Activated CD8-positive, alpha-beta memory T cell treated with anti-CD3 and anti-CD28 coated beads for 4 hours (primary cell): Measurements from ENCODE around the gene SERPINB6.
A peak's percentile ranks its signal among the peaks of the same experiment; 100 is the strongest.
"Not testable (repeated sequence)": the region's sequence is repeated elsewhere in the genome, so short reads cannot be mapped to it uniquely, and the experiment has no call there.

Source experiments
- DNase-seq, 2 donors: peaks; one replicate each; pipeline ENCODE4 v3.0.0-alpha.2; 2020; ENCODE audit warnings: low read depth in 2 of 2

Gene SERPINB6

GRCh38 chr6:2958776-2959175 is 12.6 kb downstream of the SERPINB6 start:
- DNase-seq, result no peak

- DNase-seq, result no peak
Observed at GRCh38 chr6:2958331-2958711, 13.0 kb downstream of the SERPINB6 start.

- no peak for DNase-seq
Observed at GRCh38 chr6:2957696-2958330, 13.6 kb downstream of the SERPINB6 start.

DNA sequence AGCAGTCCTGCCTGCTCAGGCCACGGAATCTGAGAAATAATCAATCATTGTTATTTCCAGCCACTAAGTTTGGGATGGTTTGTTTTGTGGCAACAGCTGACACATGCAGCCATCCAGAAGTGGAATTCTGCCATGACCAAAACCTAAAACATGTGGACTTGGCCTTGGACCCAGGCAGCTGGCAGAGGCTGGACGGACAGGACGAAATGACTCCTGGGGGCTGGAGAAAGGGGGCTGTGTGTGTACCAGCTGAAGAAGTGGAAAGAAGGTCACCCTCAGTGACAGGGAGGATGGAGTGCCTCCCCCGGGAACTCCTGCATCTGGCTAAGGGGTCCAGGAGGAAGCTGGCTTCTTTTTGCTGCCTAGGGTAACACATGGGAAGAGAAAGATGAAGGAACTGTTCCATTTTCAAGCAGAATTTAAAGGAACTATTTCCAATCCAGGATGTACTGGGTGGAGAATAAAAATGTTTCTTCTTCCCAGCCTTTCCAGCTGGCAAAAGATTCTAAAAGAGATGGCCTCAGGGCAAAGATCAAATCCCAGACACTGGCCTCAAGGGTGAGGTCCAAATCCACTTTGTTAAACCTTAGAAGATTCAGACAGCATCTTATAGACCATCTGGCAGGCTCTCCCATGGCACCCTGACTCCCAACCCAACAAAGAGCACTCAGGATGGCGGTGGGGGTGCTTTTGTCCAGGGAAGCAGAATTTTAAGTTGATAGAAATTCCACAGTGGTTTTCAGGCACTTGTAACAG is 14.3 kb downstream of the SERPINB6 start:
- no peak for DNase-seq

- DNase-seq, result no peak
Observed at GRCh38 chr6:2953098-2953497, 18.3 kb downstream of the SERPINB6 start.

DNA sequence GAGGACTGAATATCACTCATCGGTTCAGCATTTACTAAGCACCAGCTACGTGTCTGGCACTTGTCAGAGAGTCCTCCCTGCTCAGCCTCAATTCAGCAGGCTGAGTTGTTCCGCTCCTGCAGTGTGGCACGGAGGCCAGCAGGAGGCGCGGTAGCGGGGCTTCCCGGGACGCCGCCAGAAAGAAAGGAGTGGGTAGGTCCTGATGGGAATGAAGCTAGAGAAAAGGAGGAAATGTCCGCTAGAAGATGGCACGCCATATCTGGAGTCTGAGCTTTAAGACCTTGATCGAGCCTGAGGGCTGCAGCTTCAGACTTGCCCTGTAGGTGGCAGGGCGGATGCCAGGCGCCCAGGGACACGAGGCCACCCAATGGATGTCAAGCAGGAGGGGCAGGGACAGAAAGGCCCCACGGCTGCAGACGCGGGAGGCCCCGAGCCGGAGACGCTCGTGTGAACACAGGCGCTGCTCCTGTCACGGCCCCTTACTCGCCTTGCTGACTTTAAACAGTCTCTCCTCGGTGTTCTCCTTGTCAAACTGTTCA is 18.7 kb downstream of the SERPINB6 start:
- no peak for DNase-seq

- no peak for DNase-seq
Observed at GRCh38 chr6:2951728-2952127, 19.6 kb downstream of the SERPINB6 start.

DNA sequence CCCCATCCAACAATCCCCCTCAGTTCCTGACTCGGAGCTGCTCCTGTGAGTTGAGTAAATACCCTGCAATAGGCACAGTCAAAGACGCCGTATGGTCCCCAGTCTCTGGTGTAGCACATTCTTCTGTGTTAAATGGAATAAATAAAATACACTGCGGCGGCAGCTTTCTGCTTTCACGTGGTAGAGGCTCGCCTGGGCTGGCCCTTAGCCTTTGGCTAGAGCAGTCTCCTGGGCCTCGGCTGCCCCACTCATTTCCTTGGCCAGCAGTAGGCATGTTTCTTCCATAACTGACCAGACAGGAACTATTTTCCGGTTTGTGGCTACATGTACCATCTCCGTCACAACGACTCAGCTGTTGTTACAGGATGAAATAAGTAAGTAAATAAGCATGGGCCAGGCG is 20.7 kb downstream of the SERPINB6 start:
- DNase-seq, result no peak

DNA sequence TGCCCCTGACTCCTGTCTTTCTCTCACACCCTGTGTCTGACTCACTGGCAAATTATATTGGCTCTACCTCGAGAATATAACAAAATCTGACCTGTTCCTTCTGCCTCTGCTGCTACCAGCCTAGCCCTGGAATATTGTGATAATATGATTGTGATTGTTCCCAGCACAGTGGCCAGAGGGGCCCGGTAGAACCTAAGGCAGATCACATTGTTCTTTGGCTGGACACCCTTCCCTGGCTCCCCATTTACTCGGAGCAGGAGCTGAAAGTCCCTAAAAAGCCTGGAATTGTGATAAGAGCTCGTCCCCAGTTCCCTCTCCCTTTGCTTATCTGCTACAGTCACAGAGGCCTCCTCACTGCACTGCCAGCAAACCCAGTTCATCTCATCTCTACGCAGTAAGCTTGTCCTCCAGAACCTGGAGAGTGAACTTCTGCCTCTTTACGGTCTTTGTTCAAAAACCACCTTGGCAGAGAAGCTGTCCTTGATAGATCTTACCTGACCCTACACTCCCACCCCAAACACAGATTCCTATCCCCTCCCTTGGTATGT is 21.8 kb downstream of the SERPINB6 start:
- DNase-seq, result no peak

DNA sequence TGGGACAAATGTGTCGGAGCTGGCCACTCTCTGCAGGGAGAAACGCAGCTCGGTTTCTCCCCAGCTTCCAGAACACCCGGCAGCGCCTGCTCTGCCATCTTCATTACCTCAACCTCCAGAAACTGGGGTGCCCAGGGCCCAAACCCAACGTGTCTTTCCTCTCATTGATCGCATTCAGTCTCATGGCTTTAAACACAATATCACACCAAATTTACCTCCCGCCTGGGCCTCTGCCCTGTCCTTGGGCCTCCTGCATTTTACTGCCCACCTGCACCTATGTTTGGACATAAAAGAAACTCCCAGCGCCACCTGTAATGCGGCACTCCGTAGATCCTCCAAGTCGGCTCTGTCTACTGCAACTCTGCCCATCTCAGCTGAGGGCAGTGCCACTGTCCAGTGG is 22.2 kb downstream of the SERPINB6 start:
- DNase-seq, result no peak

GRCh38 chr6:2948228-2949025 is 22.9 kb downstream of the SERPINB6 start:
- no peak for DNase-seq

GRCh38 chr6:2947445-2947844 is 23.9 kb downstream of the SERPINB6 start:
- DNase-seq, result no peak

DNA sequence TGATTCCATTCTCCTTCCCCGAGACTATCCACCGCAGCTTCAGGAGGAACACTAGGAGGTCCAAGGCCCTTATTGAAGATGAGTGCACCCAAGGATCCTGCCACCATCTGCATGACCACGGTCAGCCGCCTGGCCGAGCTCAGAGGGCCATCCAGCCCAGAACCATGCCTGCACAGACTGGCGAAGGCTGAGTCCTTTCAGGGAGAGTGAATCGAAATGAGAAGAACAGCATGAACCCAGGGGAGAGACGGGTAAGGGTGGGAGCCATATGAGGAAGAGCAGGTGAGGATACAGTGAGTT is 26.3 kb downstream of the SERPINB6 start:
- no peak for DNase-seq

DNA sequence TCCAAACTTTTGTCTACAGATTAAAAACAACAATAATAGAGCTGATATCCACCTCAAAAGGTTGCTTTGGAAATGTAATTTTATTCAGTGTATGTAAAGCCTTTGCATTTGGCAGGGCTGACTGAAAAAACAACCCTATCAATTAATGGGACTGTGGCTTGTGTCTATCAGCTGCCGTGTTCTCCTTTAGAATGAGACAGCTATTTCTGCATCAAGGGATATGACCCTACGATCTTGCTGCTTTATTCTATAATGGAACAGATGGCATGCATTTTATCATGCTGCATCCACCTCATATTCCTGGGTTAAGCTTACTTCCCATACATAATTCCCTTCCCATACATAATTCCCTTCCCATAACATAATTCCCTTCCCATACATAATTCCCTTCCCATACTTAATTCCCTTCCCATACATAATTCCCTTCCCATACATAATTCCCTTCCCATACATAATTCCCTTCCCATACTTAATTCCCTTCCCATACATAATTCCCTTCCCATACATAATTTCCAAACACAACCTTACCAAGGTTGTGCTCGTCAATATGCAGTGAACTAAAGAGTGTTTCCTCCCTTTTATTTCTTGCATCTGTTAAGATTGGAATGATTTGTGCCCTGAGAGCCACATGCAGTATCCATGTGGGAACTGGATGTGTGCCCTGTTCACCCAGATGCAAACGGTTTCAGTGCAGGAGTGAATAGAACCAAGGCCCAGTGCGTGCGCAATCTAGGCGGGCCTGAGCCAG is 26.8 kb downstream of the SERPINB6 start:
- no peak for DNase-seq

GRCh38 chr6:2943564-2943955 is 27.8 kb downstream of the SERPINB6 start:
- DNase-seq, result no peak

DNA sequence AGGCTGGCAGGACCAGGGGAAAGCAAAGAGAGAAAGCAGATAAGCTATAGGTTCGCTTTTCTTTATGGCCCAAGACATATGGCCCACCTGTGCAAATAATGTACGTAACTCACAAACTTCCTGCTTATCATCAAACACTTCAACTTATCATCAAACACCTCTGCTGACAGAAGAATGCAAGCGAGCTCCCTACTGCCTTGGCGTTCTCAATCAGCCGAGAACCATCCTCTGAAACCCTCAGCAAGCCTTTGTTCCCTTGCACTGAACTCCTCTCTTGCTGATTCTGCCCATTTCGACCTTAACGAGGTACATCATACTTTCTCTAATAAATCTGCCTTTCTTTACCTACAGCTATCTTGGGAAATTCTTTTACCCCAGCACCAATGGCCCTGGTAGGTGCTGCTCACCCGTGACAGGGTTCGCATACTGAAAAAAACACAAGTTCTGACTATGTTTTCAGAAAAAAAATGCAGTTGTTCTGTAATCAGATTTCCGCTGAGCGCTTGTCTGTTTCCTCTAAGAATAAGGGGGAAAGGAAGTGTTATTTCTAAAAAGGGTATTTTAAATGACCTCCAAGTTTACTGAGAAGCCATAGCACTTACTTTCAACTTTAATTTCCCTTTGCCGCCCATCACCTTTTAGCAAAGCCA is 28.3 kb downstream of the SERPINB6 start:
- DNase-seq, result no peak

DNA sequence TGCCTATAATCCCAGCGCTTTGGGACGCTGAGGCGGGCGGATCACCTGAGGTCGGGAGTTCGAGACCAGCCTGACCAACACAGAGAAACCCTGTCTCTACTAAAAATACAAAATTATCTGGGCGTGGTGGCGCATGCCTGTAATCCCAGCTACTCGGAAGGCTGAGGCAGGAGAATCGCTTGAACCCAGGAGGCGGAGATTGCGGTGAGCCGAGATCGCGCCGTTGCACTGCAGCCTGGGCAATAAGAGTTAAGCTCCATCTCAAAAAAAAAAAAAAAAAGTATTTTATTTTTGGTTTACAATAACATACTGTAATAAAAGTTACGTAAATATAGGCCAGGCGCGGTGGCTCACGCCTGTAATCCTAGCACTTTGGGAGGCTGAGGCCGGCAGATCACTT is 29.3 kb downstream of the SERPINB6 start:
- not testable (repeated sequence) for DNase-seq

- DNase-seq, result no peak
Observed at GRCh38 chr6:2940851-2941250, 30.5 kb downstream of the SERPINB6 start.

DNA sequence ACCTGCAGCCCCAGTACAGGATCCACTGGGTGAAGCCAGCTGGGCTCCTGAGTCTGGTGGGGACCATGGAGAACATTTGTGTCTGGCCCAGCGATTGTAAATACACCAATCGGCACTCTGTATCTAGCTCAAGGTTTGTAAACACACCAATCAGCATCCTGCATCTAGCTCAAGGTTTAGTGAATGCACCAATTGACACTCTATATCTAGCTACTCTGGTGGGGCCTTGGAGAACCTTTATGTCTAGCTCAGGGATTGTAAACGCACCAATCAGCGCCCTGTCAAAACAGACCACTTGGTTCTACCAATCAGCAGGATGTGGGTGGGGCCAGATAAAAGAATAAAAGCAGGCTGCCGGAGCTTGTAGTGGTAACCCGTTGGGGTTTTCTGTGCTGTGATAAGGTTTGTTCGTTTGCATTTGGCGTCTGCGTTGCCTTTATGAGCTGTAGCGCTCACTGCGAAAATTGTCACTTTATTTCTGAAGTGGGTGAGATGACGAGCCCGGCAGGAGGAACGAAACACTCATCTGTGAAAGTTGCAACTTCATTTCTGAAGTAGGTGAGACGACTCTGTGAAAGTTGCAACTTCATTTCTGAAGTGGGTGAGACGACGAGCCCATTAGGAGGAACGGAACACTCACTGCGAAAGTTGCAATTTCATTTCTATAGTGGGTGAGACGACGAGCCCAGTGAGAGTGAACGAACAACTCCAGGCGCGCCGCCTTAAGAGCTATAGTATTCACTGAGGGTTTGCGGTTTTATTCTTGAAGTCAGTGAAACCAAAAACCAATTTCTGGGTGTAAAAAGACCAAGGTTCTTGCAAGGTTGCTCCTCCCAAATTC is 31.1 kb downstream of the SERPINB6 start:
- peak; percentile 51 to 64 for DNase-seq

- no peak for DNase-seq
Observed at GRCh38 chr6:2939315-2940009, 31.9 kb downstream of the SERPINB6 start.
